Activated T-helper 1 cell treated with Interleukin-2 at 50 U/mL for 16 hours (primary cell): ENCODE measurements around the gene NKG7.

Experiments used
- DNase-seq: peaks from one replicate; pipeline ENCODE4 v3.0.0-alpha.2; 2020; ENCODE audit warnings: low read depth

The NKG7 gene

GRCh38 chr19:51337141-51337860, 35.2 kb downstream of the NKG7 start:
- DNase-seq: no peak

- DNase-seq: no peak
These were observed 38.5 kb downstream of the NKG7 start for GRCh38 chr19:51333836-51334460.

GRCh38 chr19:51331716-51332115, 40.7 kb downstream of the NKG7 start:
- DNase-seq: no peak

GRCh38 chr19:51331193-51331592, 41.3 kb downstream of the NKG7 start:
- no peak for DNase-seq

GRCh38 chr19:51330366-51330765, 42.1 kb downstream of the NKG7 start:
- no peak for DNase-seq

GRCh38 chr19:51329411-51329810, 43.0 kb downstream of the NKG7 start:
- no peak for DNase-seq

GRCh38 chr19:51327066-51328001, 45.1 kb downstream of the NKG7 start:
- DNase-seq: no peak

GRCh38 chr19:51326216-51327065, 46.0 kb downstream of the NKG7 start:
- no peak for DNase-seq

GRCh38 chr19:51325161-51325976, 47.1 kb downstream of the NKG7 start:
- no peak for DNase-seq

- DNase-seq: no peak
These were observed 48.3 kb downstream of the NKG7 start for GRCh38 chr19:51324167-51324481.

- DNase-seq: no peak
These were observed 48.8 kb downstream of the NKG7 start for GRCh38 chr19:51323481-51324166.

- DNase-seq: no peak
These were observed 50.7 kb downstream of the NKG7 start for GRCh38 chr19:51321799-51322198.
